DOHH2 (cell line): ENCODE data around the gene SSMEM1.

Experiments
- CTCF ChIP-seq: fragments of 200-600 bp; sonication (generic); IDR thresholded peaks from one replicate; pipeline ENCODE4 v1.5.1; 2014; ENCODE audit warnings: antibody characterized with exemption, mild to moderate bottlenecking, low read depth, low read length; ENCODE audit not compliant: poor library complexity, severe bottlenecking
- EZH2phosphoT487 ChIP-seq: fragments of 200-600 bp; sonication (generic); IDR thresholded peaks from 2 replicates; pipeline ENCODE4 v1.6.1; 2017; ENCODE audit warnings: borderline replicate concordance, mild to moderate bottlenecking, antibody characterized with exemption, low read length, moderate library complexity, mixed read lengths

GRCh38 chr7:130223646-130224045 is 16.0 kb downstream of the SSMEM1 start:
- no peak for TF ChIP-seq CTCF
- no peak for TF ChIP-seq EZH2phosphoT487
